ENCODE measurements around the gene GLP2R. TPM values are rescaled to one million over a fixed set of nuclear protein-coding genes. Genes with fewer than 3 reads are reported as not detected.
"Not testable (repeated sequence)": the region's sequence is repeated elsewhere in the genome, so short reads cannot be mapped to it uniquely, and the experiment has no call there.

GLP2R gene
- 0.11 TPM for total RNA-seq
- long read RNA-seq: 0 reads

- intact Hi-C loops (cut with DNase I): no loop called here
- DNase-seq (no peak), ATAC-seq (ENCODE audit: poor library complexity) (no peak)
Observed at GRCh38 chr17:9825641-9826150, at the start of gene GLP2R. TSS of gene GLP2R (plus strand) at chr17:9825924. CDS start at chr17:9826064, 140 bp downstream.

- ATAC-seq (ENCODE audit: poor library complexity) (no peak), DNase-seq (no peak)
- intact Hi-C loops (cut with DNase I): no loop called here
Observed at GRCh38 chr17:9776911-9777310, 48.8 kb upstream of the GLP2R start.

- ATAC-seq (ENCODE audit: poor library complexity): no peak
- no peak for DNase-seq
- intact Hi-C loops (cut with DNase I): no loop called here
Observed at GRCh38 chr17:9780552-9780951, 45.2 kb upstream of the GLP2R start.

- ATAC-seq (ENCODE audit: poor library complexity): no peak
- intact Hi-C loops (cut with DNase I): no loop called here
- DNase-seq: no peak
Observed at GRCh38 chr17:9783050-9783449, 42.7 kb upstream of the GLP2R start.

GRCh38 chr17:9783465-9783864 lies 42.3 kb upstream of the GLP2R start:
- intact Hi-C loops (cut with DNase I); ATAC-seq (ENCODE audit: poor library complexity): not testable (repeated sequence)

GRCh38 chr17:9784544-9784943 lies 41.2 kb upstream of the GLP2R start:
- DNase-seq: no peak
- intact Hi-C loops (cut with DNase I): no loop called here
- ATAC-seq (ENCODE audit: poor library complexity): no peak

More at GRCh38 chr17:9783465-9783864, 42.3 kb upstream of the GLP2R start:
- DNase-seq: not testable (repeated sequence)

- DNase-seq: no peak
- ATAC-seq (ENCODE audit: poor library complexity): no peak
- intact Hi-C loops (cut with DNase I): no loop called here
Observed at GRCh38 chr17:9788601-9789000, 37.1 kb upstream of the GLP2R start.

GRCh38 chr17:9790316-9790715 lies 35.4 kb upstream of the GLP2R start:
- no peak for DNase-seq
- ATAC-seq (ENCODE audit: poor library complexity): no peak
- intact Hi-C loops (cut with DNase I): loop anchor here (10.0 kb wide), 1 partner anchor 94 kb away; no protein-coding TSS in a partner anchor

GRCh38 chr17:9790889-9791876 lies 34.5 kb upstream of the GLP2R start, which contains the start of gene DHRS7C:
TSS of gene DHRS7C (minus strand) at chr17:9791592. CDS start at chr17:9791284, 308 bp downstream.
- ATAC-seq (ENCODE audit: poor library complexity): peak; percentile 93
- intact Hi-C loops (cut with DNase I): loop anchor here (10.0 kb wide), 1 partner anchor 94 kb away; no protein-coding TSS in a partner anchor
- DNase-seq: peak; percentile 66

- intact Hi-C loops (cut with DNase I): loop anchor here (10.0 kb wide), 1 partner anchor 92 kb away; no protein-coding TSS in a partner anchor
- ATAC-seq (ENCODE audit: poor library complexity) (no peak), DNase-seq (no peak)
Observed at GRCh38 chr17:9792181-9792840, 33.4 kb upstream of the GLP2R start.

GRCh38 chr17:9798008-9798407 lies 27.7 kb upstream of the GLP2R start:
- intact Hi-C loops (cut with DNase I): loop anchor here (10.0 kb wide), 1 partner anchor 87 kb away; no protein-coding TSS in a partner anchor
- no peak for ATAC-seq (ENCODE audit: poor library complexity)

GRCh38 chr17:9798724-9799123 lies 27.0 kb upstream of the GLP2R start:
- no peak for DNase-seq
- intact Hi-C loops (cut with DNase I): loop anchor here (10.0 kb wide), 1 partner anchor 86 kb away; no protein-coding TSS in a partner anchor
- ATAC-seq (ENCODE audit: poor library complexity): peak; percentile 44

More at GRCh38 chr17:9798008-9798407, 27.7 kb upstream of the GLP2R start:
- DNase-seq: no peak

- ATAC-seq (ENCODE audit: poor library complexity) (peak; percentile 76), DNase-seq (no peak)
- intact Hi-C loops (cut with DNase I): no loop called here
Observed at GRCh38 chr17:9801505-9801904, 24.2 kb upstream of the GLP2R start.

- intact Hi-C loops (cut with DNase I): no loop called here
- ATAC-seq (ENCODE audit: poor library complexity) (peak; percentile 74), DNase-seq (no peak)
Observed at GRCh38 chr17:9802294-9802693, 23.4 kb upstream of the GLP2R start.

- ATAC-seq (ENCODE audit: poor library complexity) (peak; percentile 12), DNase-seq (no peak)
- intact Hi-C loops (cut with DNase I): no loop called here
Observed at GRCh38 chr17:9802697-9803096, 23.0 kb upstream of the GLP2R start.

GRCh38 chr17:9805769-9806168 lies 20.0 kb upstream of the GLP2R start:
- intact Hi-C loops (cut with DNase I): no loop called here
- no peak for ATAC-seq (ENCODE audit: poor library complexity)
- DNase-seq: no peak

GRCh38 chr17:9806699-9807098 lies 19.0 kb upstream of the GLP2R start:
- ATAC-seq (ENCODE audit: poor library complexity): no peak
- intact Hi-C loops (cut with DNase I): no loop called here
- DNase-seq: no peak

- DNase-seq (no peak), ATAC-seq (ENCODE audit: poor library complexity) (no peak)
- intact Hi-C loops (cut with DNase I): no loop called here
Observed at GRCh38 chr17:9809409-9809808, 16.3 kb upstream of the GLP2R start.
